SK-N-SH (cell line): ENCODE measurements around the gene GPR137B. TPM values are rescaled to one million over a fixed set of nuclear protein-coding genes. Genes with fewer than 3 reads are reported as not detected.

Source experiments
- CTCF ChIA-PET: fragments of 300-600, 350-600 bp; formaldehyde crosslinking; extraction: SDS; loops from one replicate; lab custom pipeline; 2021; lab: Yijun Ruan, JAX
- POLR2A ChIA-PET: fragments of 350-600 bp; sonication (Branson Sonifier 250); formaldehyde crosslinking; extraction: SDS; loops from one replicate; lab custom pipeline; 2020; ENCODE audit warnings: antibody characterized with exemption, inconsistent platforms; lab: Yijun Ruan, JAX
- DNase-seq: peaks from one replicate; pipeline ENCODE4 v3.0.0; 2012
- H2AFZ ChIP-seq: fragments of 200-600 bp; sonication (generic); 2 replicates; pipeline ENCODE4 v1.8.1; 2016; ENCODE audit warnings: antibody characterized with exemption, mild to moderate bottlenecking, low read depth
- H3F3A ChIP-seq: fragments of 200-600 bp; sonication (generic); replicated peaks from 2 replicates; pipeline ENCODE3; 2016; ENCODE audit warnings: antibody characterized with exemption, mild to moderate bottlenecking; ENCODE audit not compliant: insufficient read depth
- H3K27ac ChIP-seq, 2 experiments: fragments of 200-500 bp in 1 of 2; fragments of 200-600 bp in 1 of 2; sonication (Bioruptor generic) in 1 of 2; sonication (generic), shearing (Covaris generic) in 1 of 2; 2 replicates each; pipeline versions ENCODE4 v1.5.1 to v1.6.1; 2014 to 2016; ENCODE audit warnings: low read depth in 2 of 2, inconsistent platforms in 1 of 2, low read length in 1 of 2, mild to moderate bottlenecking in 1 of 2, mixed read lengths in 1 of 2
- H3K27me3 ChIP-seq: fragments of 200-600 bp; sonication (generic), shearing (Covaris generic); 2 replicates; pipeline ENCODE4 v1.6.1; 2016; ENCODE audit warnings: mixed run types; ENCODE audit not compliant: insufficient read depth
- H3K36me3 ChIP-seq, 2 experiments: fragments of 200-500 bp in 1 of 2; fragments of 200-600 bp in 1 of 2; sonication (Bioruptor generic) in 1 of 2; sonication (generic) in 1 of 2; replicated peaks in 1 of 2; 2 replicates each; pipeline versions ENCODE3 to v1.5.1; 2014 to 2016; ENCODE audit warnings: low read length in 1 of 2, mild to moderate bottlenecking in 1 of 2; ENCODE audit not compliant: insufficient read depth in 2 of 2, control insufficient read depth in 1 of 2
- H3K4me1 ChIP-seq, 2 experiments: fragments of 200-500 bp in 1 of 2; fragments of 200-600 bp in 1 of 2; sonication (Bioruptor generic) in 1 of 2; sonication (generic), shearing (Covaris generic) in 1 of 2; 2 replicates each; pipeline versions ENCODE4 v1.5.1 to v1.6.1; 2014 to 2016; ENCODE audit warnings: low read depth in 1 of 2, low read length in 1 of 2, mixed run types in 1 of 2; ENCODE audit not compliant: insufficient read depth in 2 of 2, control insufficient read depth in 1 of 2
- H3K4me2 ChIP-seq: fragments of 200-600 bp; sonication (generic), shearing (Covaris generic); 2 replicates; pipeline ENCODE4 v1.6.1; 2017; ENCODE audit warnings: mixed run types
- H3K4me3 ChIP-seq, 2 experiments: fragments of 200-500 bp in 1 of 2; fragments of 200-600 bp in 1 of 2; sonication (Bioruptor generic) in 1 of 2; sonication (generic), shearing (Covaris generic) in 1 of 2; 2 replicates each; pipeline versions ENCODE4 v1.5.1 to v1.8.1; 2014 to 2016; ENCODE audit warnings: low read depth in 2 of 2, inconsistent platforms in 1 of 2, low read length in 1 of 2, mild to moderate bottlenecking in 1 of 2, mixed read lengths in 1 of 2, moderate library complexity in 1 of 2
- H3K79me2 ChIP-seq: fragments of 200-600 bp; sonication (generic); 2 replicates; pipeline ENCODE4 v1.8.1; 2017; ENCODE audit warnings: mild to moderate bottlenecking; ENCODE audit not compliant: insufficient read depth
- H3K9ac ChIP-seq: fragments of 200-600 bp; sonication (generic); 2 replicates; pipeline ENCODE4 v1.6.1; 2017; ENCODE audit warnings: mixed run types
- H3K9me2 ChIP-seq: fragments of 200-600 bp; sonication (generic); 2 replicates; pipeline ENCODE4 v1.6.1; 2017; ENCODE audit warnings: mixed run types
- H3K9me3 ChIP-seq: fragments of 200-600 bp; sonication (generic); 2 replicates; pipeline ENCODE4 v1.6.1; 2017; ENCODE audit warnings: mixed run types, mild to moderate bottlenecking, moderate library complexity
- H4K20me1 ChIP-seq: fragments of 200-600 bp; sonication (generic); 2 replicates; pipeline ENCODE4 v1.6.1; 2017; ENCODE audit warnings: mild to moderate bottlenecking, mixed run types; ENCODE audit not compliant: insufficient read depth
- FOSL2 ChIP-seq: IDR thresholded peaks from 2 replicates; pipeline ENCODE4 v1.4.0; 2012; ENCODE audit warnings: low read depth, mild to moderate bottlenecking, moderate library complexity, borderline replicate concordance
- FOXM1 ChIP-seq: IDR thresholded peaks from 2 replicates; pipeline ENCODE4 v1.4.0; 2012; ENCODE audit warnings: low read depth, mild to moderate bottlenecking
- NRF1 ChIP-seq: IDR thresholded peaks from 2 replicates; pipeline ENCODE4 v1.6.1; 2012; ENCODE audit warnings: low read depth, mild to moderate bottlenecking, low read length
- RCOR1 ChIP-seq: fragments of 150-350 bp; IDR thresholded peaks from 2 replicates; pipeline ENCODE4 v1.6.1; 2017; ENCODE audit warnings: antibody characterized with exemption, low read length
- RFX5 ChIP-seq: IDR thresholded peaks from 2 replicates; pipeline ENCODE4 v1.6.1; 2012; ENCODE audit warnings: mild to moderate bottlenecking, improper control_type of control experiment, low read length
- RXRA ChIP-seq: IDR thresholded peaks from 2 replicates; pipeline ENCODE4 v1.4.0; 2012; ENCODE audit warnings: low read depth, mild to moderate bottlenecking, borderline replicate concordance
- SIN3A ChIP-seq: IDR thresholded peaks from 2 replicates; pipeline ENCODE4 v1.6.1; 2012; ENCODE audit warnings: low read depth, mild to moderate bottlenecking, low read length, moderate library complexity, borderline replicate concordance
- SMC3 ChIP-seq: IDR thresholded peaks from 2 replicates; pipeline ENCODE4 v1.6.1; 2012; ENCODE audit warnings: low read depth, low read length, improper control_type of control experiment
- TAF1 ChIP-seq: IDR thresholded peaks from 2 replicates; pipeline ENCODE4 v1.6.1; 2012; ENCODE audit warnings: low read depth, mild to moderate bottlenecking, low read length, moderate library complexity, borderline replicate concordance
- YY1 ChIP-seq: IDR thresholded peaks from 2 replicates; pipeline ENCODE4 v1.4.0; 2012; ENCODE audit warnings: low read depth, mild to moderate bottlenecking
- WGBS: methylation state at CpG from one replicate; pipeline ENCODE4 v1.1.6; 2017; ENCODE audit warnings: low lambda C conversion rate; 5-methylcytosine and 5-hydroxymethylcytosine counted together
- polyA plus RNA-seq, 3 experiments: library from polyadenylated mRNA; depleted of rRNA; stranded (reverse); fragments of >200 nt; gene quantifications; 2 replicates each; pipeline ENCODE4 v1.2.3, GENCODE V29; 2012
- TF ChIP-seq, protein P1 (sequence below): IDR thresholded peaks from 2 replicates; pipeline ENCODE4 v1.6.1; 2012; ENCODE audit warnings: mild to moderate bottlenecking, low read depth, low read length, moderate library complexity
- TF ChIP-seq, protein P2 (sequence below): fragments of 200-600 bp; sonication (generic); IDR thresholded peaks from 2 replicates; pipeline ENCODE4 v1.6.1; 2017; ENCODE audit warnings: antibody characterized with exemption, mild to moderate bottlenecking, moderate library complexity
- TF ChIP-seq, protein P3 (sequence below): IDR thresholded peaks from 2 replicates; pipeline ENCODE4 v1.4.0; 2012; ENCODE audit warnings: low read depth
- TF ChIP-seq, protein P4 (sequence below): IDR thresholded peaks from 2 replicates; pipeline ENCODE4 v1.4.0; 2012; ENCODE audit warnings: low read depth, borderline replicate concordance
- TF ChIP-seq, protein P5 (sequence below): IDR thresholded peaks from 2 replicates; pipeline ENCODE4 v1.4.0; 2012; ENCODE audit warnings: low read depth, borderline replicate concordance

Gene GPR137B
- polyA plus RNA-seq, 1 of the 3 experiments (the other 2 are of a cell fraction): 7.0 TPM

DNA sequence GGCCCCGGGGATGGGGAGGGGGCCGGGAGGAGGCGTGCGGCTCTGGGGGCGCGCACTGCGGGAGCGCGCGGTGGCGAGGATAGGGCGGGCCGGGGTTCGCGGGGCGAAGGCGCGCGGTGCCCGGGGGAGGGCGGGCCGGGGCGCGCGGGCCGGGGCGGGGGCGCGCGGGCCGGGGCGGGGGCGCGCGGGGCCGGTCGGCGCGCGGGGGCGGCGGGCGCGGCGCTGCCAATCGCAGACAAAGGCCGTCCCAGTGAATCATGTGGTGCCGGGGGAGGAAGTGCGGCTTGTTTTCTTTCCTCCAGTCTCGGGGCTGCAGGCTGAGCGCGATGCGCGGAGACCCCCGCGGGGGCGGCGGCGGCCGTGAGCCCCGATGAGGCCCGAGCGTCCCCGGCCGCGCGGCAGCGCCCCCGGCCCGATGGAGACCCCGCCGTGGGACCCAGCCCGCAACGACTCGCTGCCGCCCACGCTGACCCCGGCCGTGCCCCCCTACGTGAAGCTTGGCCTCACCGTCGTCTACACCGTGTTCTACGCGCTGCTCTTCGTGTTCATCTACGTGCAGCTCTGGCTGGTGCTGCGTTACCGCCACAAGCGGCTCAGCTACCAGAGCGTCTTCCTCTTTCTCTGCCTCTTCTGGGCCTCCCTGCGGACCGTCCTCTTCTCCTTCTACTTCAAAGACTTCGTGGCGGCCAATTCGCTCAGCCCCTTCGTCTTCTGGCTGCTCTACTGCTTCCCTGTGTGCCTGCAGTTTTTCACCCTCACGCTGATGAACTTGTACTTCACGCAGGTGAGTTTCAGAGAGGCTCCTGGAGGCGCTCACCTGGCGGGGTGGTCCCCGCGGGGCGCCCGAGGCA is at the start of gene GPR137B (continued):
- no peak for TF ChIP-seq RXRA
- TF ChIP-seq, protein P1, sequence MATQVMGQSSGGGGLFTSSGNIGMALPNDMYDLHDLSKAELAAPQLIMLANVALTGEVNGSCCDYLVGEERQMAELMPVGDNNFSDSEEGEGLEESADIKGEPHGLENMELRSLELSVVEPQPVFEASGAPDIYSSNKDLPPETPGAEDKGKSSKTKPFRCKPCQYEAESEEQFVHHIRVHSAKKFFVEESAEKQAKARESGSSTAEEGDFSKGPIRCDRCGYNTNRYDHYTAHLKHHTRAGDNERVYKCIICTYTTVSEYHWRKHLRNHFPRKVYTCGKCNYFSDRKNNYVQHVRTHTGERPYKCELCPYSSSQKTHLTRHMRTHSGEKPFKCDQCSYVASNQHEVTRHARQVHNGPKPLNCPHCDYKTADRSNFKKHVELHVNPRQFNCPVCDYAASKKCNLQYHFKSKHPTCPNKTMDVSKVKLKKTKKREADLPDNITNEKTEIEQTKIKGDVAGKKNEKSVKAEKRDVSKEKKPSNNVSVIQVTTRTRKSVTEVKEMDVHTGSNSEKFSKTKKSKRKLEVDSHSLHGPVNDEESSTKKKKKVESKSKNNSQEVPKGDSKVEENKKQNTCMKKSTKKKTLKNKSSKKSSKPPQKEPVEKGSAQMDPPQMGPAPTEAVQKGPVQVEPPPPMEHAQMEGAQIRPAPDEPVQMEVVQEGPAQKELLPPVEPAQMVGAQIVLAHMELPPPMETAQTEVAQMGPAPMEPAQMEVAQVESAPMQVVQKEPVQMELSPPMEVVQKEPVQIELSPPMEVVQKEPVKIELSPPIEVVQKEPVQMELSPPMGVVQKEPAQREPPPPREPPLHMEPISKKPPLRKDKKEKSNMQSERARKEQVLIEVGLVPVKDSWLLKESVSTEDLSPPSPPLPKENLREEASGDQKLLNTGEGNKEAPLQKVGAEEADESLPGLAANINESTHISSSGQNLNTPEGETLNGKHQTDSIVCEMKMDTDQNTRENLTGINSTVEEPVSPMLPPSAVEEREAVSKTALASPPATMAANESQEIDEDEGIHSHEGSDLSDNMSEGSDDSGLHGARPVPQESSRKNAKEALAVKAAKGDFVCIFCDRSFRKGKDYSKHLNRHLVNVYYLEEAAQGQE: no peak
- TF ChIP-seq, protein P2, sequence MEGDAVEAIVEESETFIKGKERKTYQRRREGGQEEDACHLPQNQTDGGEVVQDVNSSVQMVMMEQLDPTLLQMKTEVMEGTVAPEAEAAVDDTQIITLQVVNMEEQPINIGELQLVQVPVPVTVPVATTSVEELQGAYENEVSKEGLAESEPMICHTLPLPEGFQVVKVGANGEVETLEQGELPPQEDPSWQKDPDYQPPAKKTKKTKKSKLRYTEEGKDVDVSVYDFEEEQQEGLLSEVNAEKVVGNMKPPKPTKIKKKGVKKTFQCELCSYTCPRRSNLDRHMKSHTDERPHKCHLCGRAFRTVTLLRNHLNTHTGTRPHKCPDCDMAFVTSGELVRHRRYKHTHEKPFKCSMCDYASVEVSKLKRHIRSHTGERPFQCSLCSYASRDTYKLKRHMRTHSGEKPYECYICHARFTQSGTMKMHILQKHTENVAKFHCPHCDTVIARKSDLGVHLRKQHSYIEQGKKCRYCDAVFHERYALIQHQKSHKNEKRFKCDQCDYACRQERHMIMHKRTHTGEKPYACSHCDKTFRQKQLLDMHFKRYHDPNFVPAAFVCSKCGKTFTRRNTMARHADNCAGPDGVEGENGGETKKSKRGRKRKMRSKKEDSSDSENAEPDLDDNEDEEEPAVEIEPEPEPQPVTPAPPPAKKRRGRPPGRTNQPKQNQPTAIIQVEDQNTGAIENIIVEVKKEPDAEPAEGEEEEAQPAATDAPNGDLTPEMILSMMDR: no peak
- TF ChIP-seq SIN3A: no peak
- TF ChIP-seq FOXM1: no peak
- no peak for TF ChIP-seq RCOR1
- TF ChIP-seq NRF1: no peak
- TF ChIP-seq, all 33 proteins: peak for 5

DNA sequence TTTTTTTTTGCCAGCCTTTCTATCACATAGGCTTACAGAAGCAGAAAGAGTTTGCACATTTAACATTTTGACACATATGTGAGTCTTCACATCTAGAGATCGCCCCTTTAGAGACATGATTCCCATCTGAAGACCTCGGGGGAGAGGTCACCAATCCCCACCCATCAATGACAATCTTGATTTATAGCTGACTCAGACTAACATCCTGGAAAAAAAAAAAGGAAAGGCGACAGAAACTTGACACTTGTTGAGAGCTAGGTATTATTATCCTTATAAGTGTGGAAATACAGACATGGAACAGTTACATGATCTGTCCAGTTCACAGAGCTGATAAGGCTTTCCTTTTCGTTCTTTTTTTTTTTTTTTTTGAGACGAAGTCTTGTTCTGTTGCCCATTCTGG is 49.4 kb upstream of the GPR137B start:
- H3K27ac ChIP-seq: no peak overlapping the region
- H2AFZ ChIP-seq: no peak overlapping the region
- H3K9me3 ChIP-seq: peaks cover 7% of the 10 kb centered on the region; the same call in 1 of the 2 replicates
- H3K4me3 ChIP-seq: no peak overlapping the region
- ChIA-PET POLR2A (no interaction called here), CTCF (interaction anchor here (1.4 kb wide), 1 partner anchor 11 kb away, joined by 3 read pairs; no protein-coding TSS in a partner anchor)
- H3K4me1 ChIP-seq: no peaks in the 10 kb centered on the region
- WGBS: 45% methylated on average over 5 of the region's 5 CpGs
- H4K20me1 ChIP-seq: no peaks in the 10 kb centered on the region
- peaks cover 21% of the 10 kb centered on the region for H3F3A ChIP-seq
- DNase-seq: no peak
- no peaks in the 10 kb centered on the region for H3K27me3 ChIP-seq
- no peak overlapping the region for H3K4me2 ChIP-seq
- no peaks in the 10 kb centered on the region for H3K79me2 ChIP-seq
- no peaks in the 10 kb centered on the region for H3K36me3 ChIP-seq
- no peak overlapping the region for H3K9ac ChIP-seq
- H3K9me2 ChIP-seq: no peaks in the 10 kb centered on the region
- TF ChIP-seq NRF1: no peak
- no peak for TF ChIP-seq SMC3
- TF ChIP-seq RFX5: no peak
- TF ChIP-seq, protein P3, sequence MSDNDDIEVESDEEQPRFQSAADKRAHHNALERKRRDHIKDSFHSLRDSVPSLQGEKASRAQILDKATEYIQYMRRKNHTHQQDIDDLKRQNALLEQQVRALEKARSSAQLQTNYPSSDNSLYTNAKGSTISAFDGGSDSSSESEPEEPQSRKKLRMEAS: no peak
- TF ChIP-seq FOXM1: no peak
- TF ChIP-seq, protein P4, sequence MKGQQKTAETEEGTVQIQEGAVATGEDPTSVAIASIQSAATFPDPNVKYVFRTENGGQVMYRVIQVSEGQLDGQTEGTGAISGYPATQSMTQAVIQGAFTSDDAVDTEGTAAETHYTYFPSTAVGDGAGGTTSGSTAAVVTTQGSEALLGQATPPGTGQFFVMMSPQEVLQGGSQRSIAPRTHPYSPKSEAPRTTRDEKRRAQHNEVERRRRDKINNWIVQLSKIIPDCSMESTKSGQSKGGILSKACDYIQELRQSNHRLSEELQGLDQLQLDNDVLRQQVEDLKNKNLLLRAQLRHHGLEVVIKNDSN: no peak
- TF ChIP-seq TAF1: no peak
- no peak for TF ChIP-seq FOSL2
- no peak for TF ChIP-seq YY1
- TF ChIP-seq, protein P5, sequence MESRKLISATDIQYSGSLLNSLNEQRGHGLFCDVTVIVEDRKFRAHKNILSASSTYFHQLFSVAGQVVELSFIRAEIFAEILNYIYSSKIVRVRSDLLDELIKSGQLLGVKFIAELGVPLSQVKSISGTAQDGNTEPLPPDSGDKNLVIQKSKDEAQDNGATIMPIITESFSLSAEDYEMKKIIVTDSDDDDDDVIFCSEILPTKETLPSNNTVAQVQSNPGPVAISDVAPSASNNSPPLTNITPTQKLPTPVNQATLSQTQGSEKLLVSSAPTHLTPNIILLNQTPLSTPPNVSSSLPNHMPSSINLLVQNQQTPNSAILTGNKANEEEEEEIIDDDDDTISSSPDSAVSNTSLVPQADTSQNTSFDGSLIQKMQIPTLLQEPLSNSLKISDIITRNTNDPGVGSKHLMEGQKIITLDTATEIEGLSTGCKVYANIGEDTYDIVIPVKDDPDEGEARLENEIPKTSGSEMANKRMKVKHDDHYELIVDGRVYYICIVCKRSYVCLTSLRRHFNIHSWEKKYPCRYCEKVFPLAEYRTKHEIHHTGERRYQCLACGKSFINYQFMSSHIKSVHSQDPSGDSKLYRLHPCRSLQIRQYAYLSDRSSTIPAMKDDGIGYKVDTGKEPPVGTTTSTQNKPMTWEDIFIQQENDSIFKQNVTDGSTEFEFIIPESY: no peak
- TF ChIP-seq, all 33 proteins: peak for 0
